H9 (cell line): Measurements from ENCODE around the gene CCDC159. TPM values are rescaled to one million over a fixed set of nuclear protein-coding genes. Genes with fewer than 3 reads are reported as not detected.

Source experiments
- DNase-seq: peaks from one replicate; pipeline ENCODE4 v3.0.0-alpha.2; 2017
- H2AFZ ChIP-seq: one replicate; pipeline ENCODE4 v1.6.1; 2013; ENCODE audit warnings: mild to moderate bottlenecking, low read length, control low read depth, moderate library complexity
- H2AK5ac ChIP-seq: 2 replicates; pipeline ENCODE4 v1.6.1; 2013; ENCODE audit warnings: low read length, control low read depth, mixed read lengths; ENCODE audit not compliant: insufficient read length
- H2BK120ac ChIP-seq: one replicate; pipeline ENCODE4 v1.6.1; 2013; ENCODE audit warnings: low read depth, mild to moderate bottlenecking, low read length, control low read depth, inconsistent platforms; ENCODE audit not compliant: poor library complexity, severe bottlenecking
- H2BK12ac ChIP-seq: 2 replicates; pipeline ENCODE4 v1.6.1; 2013; ENCODE audit warnings: low read length, control low read depth, mixed read lengths, low read depth; ENCODE audit not compliant: insufficient read length
- H2BK15ac ChIP-seq: 2 replicates; pipeline ENCODE4 v1.6.1; 2013; ENCODE audit warnings: low read depth, low read length, control low read depth
- H2BK20ac ChIP-seq: one replicate; pipeline ENCODE4 v1.6.1; 2013; ENCODE audit warnings: low read depth, mild to moderate bottlenecking, low read length, control low read depth, inconsistent platforms; ENCODE audit not compliant: poor library complexity, severe bottlenecking
- H2BK5ac ChIP-seq: 2 replicates; pipeline ENCODE4 v1.6.1; 2013; ENCODE audit warnings: low read length, control low read depth, mixed read lengths; ENCODE audit not compliant: insufficient read length
- H3K14ac ChIP-seq: 2 replicates; pipeline ENCODE4 v1.6.1; 2013; ENCODE audit warnings: low read length, control low read depth; ENCODE audit not compliant: insufficient read depth
- H3K18ac ChIP-seq: 2 replicates; pipeline ENCODE4 v1.6.1; 2013; ENCODE audit warnings: low read depth, mild to moderate bottlenecking, mixed read lengths, low read length, control low read depth; ENCODE audit not compliant: insufficient read length
- H3K23ac ChIP-seq: 2 replicates; pipeline ENCODE4 v1.6.1; 2013; ENCODE audit warnings: low read length, control low read depth, mixed read lengths, low read depth; ENCODE audit not compliant: insufficient read length
- H3K23me2 ChIP-seq: 2 replicates; pipeline ENCODE4 v1.6.1; 2013; ENCODE audit warnings: low read depth, mild to moderate bottlenecking, mixed read lengths, low read length, control low read depth; ENCODE audit not compliant: insufficient read length, poor library complexity, severe bottlenecking
- H3K27ac ChIP-seq: 2 replicates; pipeline ENCODE4 v1.5.1; 2013; ENCODE audit warnings: low read length, control low read depth, mixed read lengths, low read depth; ENCODE audit not compliant: insufficient read length
- H3K27me3 ChIP-seq: 2 replicates; pipeline ENCODE4 v1.6.1; 2013; ENCODE audit warnings: low read length, control low read depth, inconsistent platforms; ENCODE audit not compliant: insufficient read depth
- H3K4ac ChIP-seq: 2 replicates; pipeline ENCODE4 v1.6.1; 2013; ENCODE audit warnings: low read depth, mild to moderate bottlenecking, control low read depth, inconsistent platforms, low read length, moderate library complexity
- H3K4me1 ChIP-seq: 2 replicates; pipeline ENCODE4 v1.6.1; 2013; ENCODE audit warnings: low read length, control low read depth, inconsistent platforms; ENCODE audit not compliant: insufficient read depth
- H3K4me2 ChIP-seq: 2 replicates; pipeline ENCODE4 v1.6.1; 2013; ENCODE audit warnings: low read length, control low read depth, mixed read lengths; ENCODE audit not compliant: insufficient read length, insufficient read depth
- H3K56ac ChIP-seq: 2 replicates; pipeline ENCODE4 v1.6.1; 2013; ENCODE audit warnings: low read depth, mild to moderate bottlenecking, mixed read lengths, low read length, control low read depth; ENCODE audit not compliant: insufficient read length
- H3K79me1 ChIP-seq: 2 replicates; pipeline ENCODE4 v1.6.1; 2013; ENCODE audit warnings: low read depth, mild to moderate bottlenecking, moderate library complexity, low read length, control low read depth, inconsistent platforms; ENCODE audit not compliant: insufficient read depth, poor library complexity, severe bottlenecking
- H3K79me2 ChIP-seq: 2 replicates; pipeline ENCODE4 v1.6.1; 2013; ENCODE audit warnings: low read length, control low read depth, inconsistent platforms; ENCODE audit not compliant: insufficient read depth
- H3K9ac ChIP-seq: 2 replicates; pipeline ENCODE4 v1.6.1; 2013; ENCODE audit warnings: low read length, control low read depth, mixed read lengths; ENCODE audit not compliant: insufficient read length; ENCODE audit errors: extremely low read depth
- H3K9me3 ChIP-seq: one replicate; pipeline ENCODE4 v1.6.1; 2013; ENCODE audit warnings: low read depth, low read length, inconsistent platforms; ENCODE audit not compliant: control insufficient read depth
- H3T11ph ChIP-seq: one replicate; pipeline ENCODE4 v1.6.1; 2013; ENCODE audit warnings: mild to moderate bottlenecking, low read length, control low read depth, inconsistent platforms
- H4K20me1 ChIP-seq: one replicate; pipeline ENCODE4 v1.6.1; 2013; ENCODE audit not compliant: control insufficient read depth, insufficient read length, insufficient read depth
- H4K5ac ChIP-seq: 2 replicates; pipeline ENCODE4 v1.6.1; 2013; ENCODE audit warnings: low read depth, mild to moderate bottlenecking, mixed read lengths, low read length, control low read depth; ENCODE audit not compliant: insufficient read length
- H4K8ac ChIP-seq: replicated peaks from 2 replicates; pipeline ENCODE4 v1.6.1; 2013; ENCODE audit warnings: low read length, control low read depth, mixed read lengths, low read depth; ENCODE audit not compliant: insufficient read length
- H4K91ac ChIP-seq: 2 replicates; pipeline ENCODE4 v1.6.1; 2013; ENCODE audit warnings: low read depth, mild to moderate bottlenecking, moderate library complexity, mixed read lengths, low read length, control low read depth; ENCODE audit not compliant: insufficient read length
- H3K27ac Mint-ChIP-seq, 3 experiments: 2 replicates in 2 of 3; 3 replicates in 1 of 3; pipeline ENCODE4 v1.8.0; 2020 to 2021; ENCODE audit warnings: mixed read lengths in 3 of 3, mild to moderate bottlenecking in 1 of 3, moderate library complexity in 1 of 3
- H3K27me3 Mint-ChIP-seq: 2 replicates; pipeline ENCODE4 v1.8.0; 2021; ENCODE audit warnings: low read depth, mild to moderate bottlenecking, moderate library complexity, mixed read lengths
- H3K36me3 Mint-ChIP-seq, 3 experiments: 2 replicates in 2 of 3; 3 replicates in 1 of 3; pipeline ENCODE4 v1.8.0; 2020 to 2021; ENCODE audit warnings: low read depth in 3 of 3, mixed read lengths in 3 of 3; ENCODE audit not compliant: insufficient read depth in 1 of 3
- H3K4me1 Mint-ChIP-seq, 2 experiments: 2 replicates each; pipeline ENCODE4 v1.8.0; 2020; ENCODE audit warnings: mixed read lengths in 2 of 2
- H3K4me3 Mint-ChIP-seq, 2 experiments: 2 replicates in 1 of 2; 3 replicates in 1 of 2; pipeline ENCODE4 v1.8.0; 2020 to 2021; ENCODE audit warnings: mild to moderate bottlenecking in 2 of 2, mixed read lengths in 2 of 2, moderate library complexity in 1 of 2
- H3K9me3 Mint-ChIP-seq, 2 experiments: 2 replicates in 1 of 2; 3 replicates in 1 of 2; pipeline ENCODE4 v1.8.0; 2020; ENCODE audit warnings: mild to moderate bottlenecking in 2 of 2, mixed read lengths in 2 of 2, moderate library complexity in 1 of 2
- CTCF ChIP-seq: fragments of 200-600 bp; sonication (generic); conservative IDR thresholded peaks from 3 replicates; pipeline ENCODE4 v1.8.0; 2021; ENCODE audit warnings: antibody characterized with exemption, mild to moderate bottlenecking
- WGBS: extraction: QIAGEN DNeasy Blood & Tissue Kit; methylation state at CpG from one replicate; pipeline ENCODE4 v1.1.7; 2013; ENCODE audit warnings: missing lambda C conversion rate, low lambda C conversion rate, mixed read lengths; ENCODE audit not compliant: insufficient read length; ENCODE audit errors: extremely low coverage; 5-methylcytosine and 5-hydroxymethylcytosine counted together
- total RNA-seq: library from RNA; stranded (reverse); gene quantifications from 2 replicates; pipeline ENCODE4 v1.2.1, GENCODE V29; 2021

Gene CCDC159
- total RNA-seq, 1 experiment from 2014 or later, result 5.7 TPM

- no CpG with 5 or more reads among the region's 8 CpGs for WGBS
- no peaks in the 10 kb centered on the region for H3K23me2 ChIP-seq
These were observed 46.1 kb upstream of the CCDC159 start for GRCh38 chr19:11299946-11300810.

More at GRCh38 chr19:11299946-11300810, 46.1 kb upstream of the CCDC159 start:
- no peak overlapping the region for H3K9ac ChIP-seq
- H2BK5ac ChIP-seq, result no peak overlapping the region
- H3K56ac ChIP-seq, result no peak overlapping the region
- no peak overlapping the region for H2BK120ac ChIP-seq
- no peak overlapping the region for H2BK20ac ChIP-seq
- no peak overlapping the region; a peak in 1 of 5 replicates for H3K4me3 Mint-ChIP-seq
- H4K20me1 ChIP-seq, result peaks cover 4% of the 10 kb centered on the region
- no peaks in the 10 kb centered on the region for H3K27me3 ChIP-seq
- TF ChIP-seq CTCF, result no peak
- no peak for DNase-seq
- no peak overlapping the region for H2BK12ac ChIP-seq
- H4K5ac ChIP-seq, result no peak overlapping the region
- no peak overlapping the region for H3K4ac ChIP-seq
- no peaks in the 10 kb centered on the region; a peak in 1 of 7 replicates for H3K36me3 Mint-ChIP-seq
- H2AFZ ChIP-seq, result no peak overlapping the region
- no peaks in the 10 kb centered on the region for H3K79me1 ChIP-seq
- no peaks in the 10 kb centered on the region for H3K4me1 ChIP-seq
- no peak overlapping the region for H4K8ac ChIP-seq
- no peak overlapping the region for H3K27ac Mint-ChIP-seq
- no peak overlapping the region for H3K18ac ChIP-seq
- no peaks in the 10 kb centered on the region for H3K79me2 ChIP-seq
- no peak overlapping the region for H3T11ph ChIP-seq
- peaks cover 10% of the 10 kb centered on the region for H3K27me3 Mint-ChIP-seq
- no peak overlapping the region for H3K23ac ChIP-seq
- H2AK5ac ChIP-seq, result no peak overlapping the region
- no peak overlapping the region for H4K91ac ChIP-seq
- H3K4me1 Mint-ChIP-seq, result peaks cover 4 to 21% of the 10 kb centered on the region in 2 experiments
- H3K9me3 ChIP-seq, result no peaks in the 10 kb centered on the region
- H3K4me2 ChIP-seq, result no peak overlapping the region
- H3K9me3 Mint-ChIP-seq, result no peaks in the 10 kb centered on the region
- H3K14ac ChIP-seq, result no peak overlapping the region
- H2BK15ac ChIP-seq, result no peak overlapping the region
- no peak overlapping the region for H3K27ac ChIP-seq
